ENCODE results near the gene PTGES. TPM values are rescaled to one million over a fixed set of nuclear protein-coding genes. Genes with fewer than 3 reads are reported as not detected.
"Not testable (repeated sequence)": the region's sequence is repeated elsewhere in the genome, so short reads cannot be mapped to it uniquely, and the experiment has no call there.

Gene PTGES
- total and polyA plus RNA-seq, 4 donors = 0.13 to 9.1 (median 2.9) TPM

GRCh38 chr9:129762985-129763926, 10.4 kb upstream of the PTGES start:
- 82 to 83% methylated on average over 13 of the region's 13 CpGs for WGBS, 2 donors
- Histone ChIP-seq H3K4me3 (ENCODE audit: low read length in 2 of 2) (no peak overlapping the region), H3K27ac (ENCODE audit: low read depth in 1 of 2, low read length in 2 of 2) (no peak overlapping the region), H3K4me1 (ENCODE audit: control insufficient read depth in 1 of 2, insufficient read depth in 2 of 2, low read length in 2 of 2) (no peaks in the 10 kb centered on the region), H3K9me3 (ENCODE audit: control insufficient read depth, low read length) (no peaks in the 10 kb centered on the region), H3K36me3 (ENCODE audit: control insufficient read depth in 1 of 2, insufficient read depth in 2 of 2, low read length in 1 of 2) (no peaks in the 10 kb centered on the region), H3K27me3 (ENCODE audit: control insufficient read depth in 1 of 2, insufficient read depth in 2 of 2, low read length in 1 of 2) (no peaks in the 10 kb centered on the region)
- ATAC-seq (ENCODE audit: low FRiP score) (peak; percentile 55), DNase-seq (no peak)
- intact Hi-C loops (cut with DNase I) = no loop called here

GRCh38 chr9:129762370-129762984, 9.6 kb upstream of the PTGES start:
- H3K4me1 ChIP-seq (ENCODE audit: control insufficient read depth in 1 of 2, insufficient read depth in 2 of 2, low read length in 2 of 2); H3K27ac ChIP-seq (ENCODE audit: low read depth in 1 of 2, low read length in 2 of 2); intact Hi-C loops (cut with DNase I); H3K4me3 ChIP-seq (ENCODE audit: low read length in 2 of 2); H3K27me3 ChIP-seq (ENCODE audit: control insufficient read depth in 1 of 2, insufficient read depth in 2 of 2, low read length in 1 of 2); DNase-seq; H3K36me3 ChIP-seq (ENCODE audit: control insufficient read depth in 1 of 2, insufficient read depth in 2 of 2, low read length in 1 of 2); H3K9me3 ChIP-seq (ENCODE audit: control insufficient read depth, low read length): not testable (repeated sequence)
- 81 to 84% methylated on average over 13 of the region's 13 CpGs for WGBS, 2 donors
- ATAC-seq (ENCODE audit: low FRiP score) = peak; percentile 63

- intact Hi-C loops (cut with DNase I) = no loop called here
- Histone ChIP-seq H3K36me3 (ENCODE audit: control insufficient read depth in 1 of 2, insufficient read depth in 2 of 2, low read length in 1 of 2) (no peaks in the 10 kb centered on the region), H3K27me3 (ENCODE audit: control insufficient read depth in 1 of 2, insufficient read depth in 2 of 2, low read length in 1 of 2) (no peaks in the 10 kb centered on the region), H3K27ac (ENCODE audit: low read depth in 1 of 2, low read length in 2 of 2) (no peak overlapping the region), H3K4me1 (ENCODE audit: control insufficient read depth in 1 of 2, insufficient read depth in 2 of 2, low read length in 2 of 2) (no peaks in the 10 kb centered on the region), H3K9me3 (ENCODE audit: control insufficient read depth, low read length) (no peaks in the 10 kb centered on the region), H3K4me3 (ENCODE audit: low read length in 2 of 2) (no peak overlapping the region)
- DNase-seq (no peak), ATAC-seq (ENCODE audit: low FRiP score) (peak; percentile 33)
- 39 to 46% methylated on average over 6 of the region's 6 CpGs for WGBS, 2 donors
Measured at GRCh38 chr9:129761901-129762369, 9.1 kb upstream of the PTGES start.

- DNase-seq = no peak
- ATAC-seq (ENCODE audit: low FRiP score) = peak; percentile 41
- no peaks in the 10 kb centered on the region for H3K36me3 ChIP-seq (ENCODE audit: control insufficient read depth in 1 of 2, insufficient read depth in 2 of 2, low read length in 1 of 2)
- WGBS, 2 donors = 70 to 73% methylated on average over 11 of the region's 11 CpGs
- H3K27ac ChIP-seq (ENCODE audit: low read depth in 1 of 2, low read length in 2 of 2) = no peak overlapping the region
- no peaks in the 10 kb centered on the region for H3K27me3 ChIP-seq (ENCODE audit: control insufficient read depth in 1 of 2, insufficient read depth in 2 of 2, low read length in 1 of 2)
- no peaks in the 10 kb centered on the region for H3K4me1 ChIP-seq (ENCODE audit: control insufficient read depth in 1 of 2, insufficient read depth in 2 of 2, low read length in 2 of 2)
- no peak overlapping the region for H3K4me3 ChIP-seq (ENCODE audit: low read length in 2 of 2)
- no peaks in the 10 kb centered on the region for H3K9me3 ChIP-seq (ENCODE audit: control insufficient read depth, low read length)
- intact Hi-C loops (cut with DNase I) = no loop called here
Measured at GRCh38 chr9:129761293-129761900, 8.6 kb upstream of the PTGES start.

GRCh38 chr9:129760784-129761183, 7.9 kb upstream of the PTGES start:
- H3K27ac ChIP-seq (ENCODE audit: low read depth in 1 of 2, low read length in 2 of 2); ATAC-seq (ENCODE audit: low FRiP score); H3K9me3 ChIP-seq (ENCODE audit: control insufficient read depth, low read length); H3K36me3 ChIP-seq (ENCODE audit: control insufficient read depth in 1 of 2, insufficient read depth in 2 of 2, low read length in 1 of 2); H3K4me3 ChIP-seq (ENCODE audit: low read length in 2 of 2); intact Hi-C loops (cut with DNase I); H3K27me3 ChIP-seq (ENCODE audit: control insufficient read depth in 1 of 2, insufficient read depth in 2 of 2, low read length in 1 of 2); DNase-seq; H3K4me1 ChIP-seq (ENCODE audit: control insufficient read depth in 1 of 2, insufficient read depth in 2 of 2, low read length in 2 of 2): not testable (repeated sequence)
- 88 to 91% methylated on average over 7 of the region's 7 CpGs for WGBS, 2 donors

GRCh38 chr9:129759804-129760502, 7.1 kb upstream of the PTGES start:
- Histone ChIP-seq H3K27ac (ENCODE audit: low read depth in 1 of 2, low read length in 2 of 2) (no peak overlapping the region), H3K9me3 (ENCODE audit: control insufficient read depth, low read length) (no peaks in the 10 kb centered on the region), H3K4me1 (ENCODE audit: control insufficient read depth in 1 of 2, insufficient read depth in 2 of 2, low read length in 2 of 2) (no peaks in the 10 kb centered on the region), H3K27me3 (ENCODE audit: control insufficient read depth in 1 of 2, insufficient read depth in 2 of 2, low read length in 1 of 2) (no peaks in the 10 kb centered on the region), H3K36me3 (ENCODE audit: control insufficient read depth in 1 of 2, insufficient read depth in 2 of 2, low read length in 1 of 2) (no peaks in the 10 kb centered on the region), H3K4me3 (ENCODE audit: low read length in 2 of 2) (no peak overlapping the region)
- no peak for ATAC-seq (ENCODE audit: low FRiP score)
- no peak for DNase-seq
- intact Hi-C loops (cut with DNase I) = no loop called here
- 84 to 87% methylated on average over 13 of the region's 13 CpGs for WGBS, 2 donors

- Histone ChIP-seq H3K36me3 (ENCODE audit: control insufficient read depth in 1 of 2, insufficient read depth in 2 of 2, low read length in 1 of 2) (no peaks in the 10 kb centered on the region), H3K27ac (ENCODE audit: low read depth in 1 of 2, low read length in 2 of 2) (no peak overlapping the region), H3K27me3 (ENCODE audit: control insufficient read depth in 1 of 2, insufficient read depth in 2 of 2, low read length in 1 of 2) (no peaks in the 10 kb centered on the region), H3K4me3 (ENCODE audit: low read length in 2 of 2) (no peak overlapping the region), H3K4me1 (ENCODE audit: control insufficient read depth in 1 of 2, insufficient read depth in 2 of 2, low read length in 2 of 2) (no peaks in the 10 kb centered on the region), H3K9me3 (ENCODE audit: control insufficient read depth, low read length) (no peaks in the 10 kb centered on the region)
- intact Hi-C loops (cut with DNase I) = no loop called here
- WGBS, 2 donors = 67 to 77% methylated on average over 4 of the region's 4 CpGs
- ATAC-seq (ENCODE audit: low FRiP score) (no peak), DNase-seq (no peak)
Measured at GRCh38 chr9:129759319-129759718, 6.5 kb upstream of the PTGES start.

GRCh38 chr9:129757045-129757444, 4.2 kb upstream of the PTGES start:
- no peak overlapping the region for H3K4me3 ChIP-seq (ENCODE audit: low read length in 2 of 2)
- DNase-seq = no peak
- ATAC-seq (ENCODE audit: low FRiP score) = no peak
- no peaks in the 10 kb centered on the region for H3K4me1 ChIP-seq (ENCODE audit: control insufficient read depth in 1 of 2, insufficient read depth in 2 of 2, low read length in 2 of 2)
- H3K27me3 ChIP-seq (ENCODE audit: control insufficient read depth in 1 of 2, insufficient read depth in 2 of 2, low read length in 1 of 2) = no peaks in the 10 kb centered on the region
- H3K36me3 ChIP-seq (ENCODE audit: control insufficient read depth in 1 of 2, insufficient read depth in 2 of 2, low read length in 1 of 2) = no peaks in the 10 kb centered on the region
- no peak overlapping the region for H3K27ac ChIP-seq (ENCODE audit: low read depth in 1 of 2, low read length in 2 of 2)
- WGBS, 2 donors = 87% methylated on average over 9 of the region's 9 CpGs
- no peaks in the 10 kb centered on the region for H3K9me3 ChIP-seq (ENCODE audit: control insufficient read depth, low read length)
- intact Hi-C loops (cut with DNase I) = no loop called here
